NCI-H524 treated with DMSO at 0.1 percent for 48 hours (cell line): Measurements from ENCODE around the gene MBNL2.
A peak's percentile ranks its signal among the peaks of the same experiment; 100 is the strongest.
"Not testable (repeated sequence)": the region's sequence is repeated elsewhere in the genome, so short reads cannot be mapped to it uniquely, and the experiment has no call there.

Experiments
- DNase-seq: peaks from one replicate; lab custom pipeline; 2025; lab: John Stamatoyannopoulos, UW

The MBNL2 gene

DNA sequence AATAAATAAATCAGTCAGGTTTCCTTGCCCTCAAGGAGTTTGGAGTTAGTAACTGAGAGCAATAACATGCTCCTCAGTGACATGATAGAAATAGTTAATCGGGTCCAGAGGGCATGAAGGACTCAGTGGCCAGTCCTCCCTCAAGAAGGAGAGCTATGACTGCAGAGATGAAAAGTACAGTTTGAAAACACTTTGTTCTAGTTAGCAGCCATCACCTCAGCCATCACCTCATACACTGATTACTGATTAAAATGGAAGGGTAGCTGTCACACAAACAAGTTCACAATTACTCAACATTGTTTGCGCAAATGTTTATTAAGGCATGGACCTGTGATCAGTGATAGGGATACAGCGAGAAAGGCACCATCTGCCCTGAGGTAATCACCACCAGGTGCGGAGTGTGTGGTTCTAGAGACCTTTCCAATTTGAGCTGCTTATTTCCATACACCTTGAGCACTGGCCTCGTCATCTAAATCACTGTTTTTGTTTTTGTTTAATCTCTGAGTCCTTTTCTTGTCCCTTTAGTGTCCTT, 126.5 kb downstream of the MBNL2 start:
- no peak for DNase-seq

DNA sequence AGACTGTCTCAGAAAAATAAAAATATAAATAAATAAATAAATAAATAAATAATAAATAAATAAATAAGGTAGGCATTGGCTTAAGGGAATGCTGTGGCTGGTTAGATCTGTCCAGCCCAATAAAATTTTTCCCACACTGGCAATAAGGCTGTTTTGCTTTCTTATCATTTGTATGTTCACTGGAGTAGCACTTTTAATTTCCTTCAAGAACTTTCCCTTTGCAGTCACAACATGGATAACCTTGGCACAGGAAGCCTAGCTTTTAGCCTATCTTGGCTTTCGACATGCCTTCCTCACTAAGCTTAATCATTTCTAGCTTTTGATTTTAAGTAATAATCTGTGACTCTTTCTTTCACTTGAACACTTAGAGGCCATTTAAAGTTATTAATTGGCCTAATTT, 129.9 kb downstream of the MBNL2 start:
- not testable (repeated sequence) for DNase-seq

DNA sequence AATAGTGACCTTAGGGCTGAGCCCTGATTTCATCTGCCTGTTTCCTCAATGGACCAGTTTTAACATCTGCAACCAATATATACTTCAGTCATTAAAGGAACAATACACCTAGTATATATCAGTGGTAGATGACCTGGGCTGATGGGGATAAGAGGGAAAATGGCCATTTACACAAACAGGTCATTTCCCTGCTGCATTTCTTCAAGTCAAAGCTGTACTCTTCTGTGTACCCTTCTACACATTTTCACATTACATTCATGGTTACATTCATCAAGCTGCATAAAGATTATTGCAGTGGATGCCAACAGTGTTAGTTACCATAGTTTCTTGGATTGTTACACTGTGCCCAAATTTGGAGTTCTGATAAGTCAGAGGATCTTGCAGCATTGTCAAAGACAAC, 130.7 kb downstream of the MBNL2 start:
- no peak for DNase-seq

DNA sequence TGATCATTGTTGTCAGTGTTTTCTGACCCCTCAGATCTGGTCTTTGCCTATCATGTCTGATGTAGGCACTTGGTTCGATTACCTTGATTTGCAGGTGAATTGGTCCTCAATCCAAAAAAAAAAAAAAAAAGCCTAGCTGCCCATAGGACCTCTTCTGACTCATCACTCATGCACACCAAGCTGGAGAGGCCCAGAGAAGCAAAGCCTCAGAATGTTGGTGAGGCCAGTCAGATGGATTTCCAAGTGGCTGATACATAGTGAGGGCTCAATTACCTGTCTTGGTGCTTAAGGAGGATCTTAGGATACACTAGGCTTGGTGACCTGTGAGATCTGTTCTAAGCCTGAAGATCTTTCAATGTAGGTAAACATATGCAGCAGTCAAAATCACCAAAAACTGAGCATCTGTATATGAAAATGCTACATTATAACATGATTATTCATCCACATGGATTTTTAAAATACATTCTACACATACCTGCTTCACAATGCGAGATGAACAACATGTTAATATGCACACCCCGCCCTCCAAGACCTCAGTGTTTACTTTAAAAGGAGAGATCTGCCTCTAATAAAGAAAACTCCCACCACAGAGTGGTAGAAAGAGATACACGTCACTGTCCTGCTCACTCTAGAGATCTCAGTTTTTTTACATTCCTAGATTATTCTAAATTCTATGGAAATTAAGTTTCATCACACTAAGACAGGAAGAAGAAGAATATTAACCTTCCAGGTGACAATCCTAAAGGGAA, 132.0 kb downstream of the MBNL2 start:
- DNase-seq, result no peak

DNA sequence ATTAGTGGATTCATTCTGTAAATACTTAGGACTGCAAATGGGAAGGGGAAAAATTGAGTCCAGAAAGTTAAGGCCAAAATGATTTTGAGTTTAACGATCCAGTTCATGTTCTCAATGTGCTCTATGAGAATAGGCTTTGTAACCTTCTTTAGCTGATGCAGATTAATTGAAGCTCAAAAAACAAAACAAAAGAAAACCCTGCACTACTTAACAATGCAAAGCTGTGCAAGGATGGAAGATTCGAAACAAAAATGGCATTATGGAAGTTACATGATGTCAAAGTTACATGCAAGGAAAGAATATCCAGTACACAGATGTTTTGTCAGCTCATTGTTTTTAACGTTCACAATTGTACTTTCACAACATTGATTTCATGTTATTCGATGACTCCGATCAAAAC, 132.7 kb downstream of the MBNL2 start:
- no peak for DNase-seq

DNA sequence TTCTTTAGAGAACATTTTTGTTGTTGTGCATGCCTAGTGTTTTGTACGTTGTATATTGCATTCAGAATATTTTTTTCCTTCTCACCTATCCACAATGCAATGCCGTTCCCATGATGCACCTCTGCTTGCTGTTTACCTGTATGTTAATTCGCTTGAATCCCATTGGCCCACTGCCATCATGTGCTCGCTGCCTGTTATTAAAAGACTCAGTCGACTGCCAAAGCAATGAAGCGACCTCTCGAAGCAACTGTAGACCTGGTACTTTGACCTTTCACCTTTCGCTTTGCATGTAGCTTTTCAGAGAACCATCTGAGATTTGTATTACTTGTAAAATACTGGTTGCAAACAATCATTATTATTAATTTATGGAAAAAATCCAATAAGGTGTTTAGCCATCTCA, 134.5 kb downstream of the MBNL2 start:
- no peak for DNase-seq

- peak; percentile 19 for DNase-seq
Measured at GRCh38 chr13:97359181-97360057, 137.3 kb downstream of the MBNL2 start.

- DNase-seq, result no peak
Measured at GRCh38 chr13:97360610-97361009, 138.5 kb downstream of the MBNL2 start.

DNA sequence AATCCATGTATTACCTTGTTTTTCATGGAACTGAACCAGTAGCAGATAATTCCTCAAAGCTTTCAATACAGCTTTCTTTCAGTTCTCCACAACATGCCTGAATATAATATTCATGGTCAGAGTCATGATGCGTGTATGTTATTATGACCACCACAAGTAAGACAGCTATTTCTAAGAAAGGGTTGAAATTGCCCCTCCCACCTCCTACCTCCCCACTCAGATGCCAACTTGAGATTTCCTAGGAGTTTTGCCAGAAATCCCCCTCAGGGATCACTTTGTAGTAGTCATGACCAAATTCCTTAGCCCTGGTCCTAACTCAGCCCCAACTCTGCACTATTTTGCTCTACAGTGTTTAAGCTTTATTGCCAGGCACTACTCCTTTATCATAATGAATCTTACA, 141.9 kb downstream of the MBNL2 start:
- DNase-seq, result no peak

- DNase-seq, result no peak
Measured at GRCh38 chr13:97364827-97365226, 142.7 kb downstream of the MBNL2 start.

DNA sequence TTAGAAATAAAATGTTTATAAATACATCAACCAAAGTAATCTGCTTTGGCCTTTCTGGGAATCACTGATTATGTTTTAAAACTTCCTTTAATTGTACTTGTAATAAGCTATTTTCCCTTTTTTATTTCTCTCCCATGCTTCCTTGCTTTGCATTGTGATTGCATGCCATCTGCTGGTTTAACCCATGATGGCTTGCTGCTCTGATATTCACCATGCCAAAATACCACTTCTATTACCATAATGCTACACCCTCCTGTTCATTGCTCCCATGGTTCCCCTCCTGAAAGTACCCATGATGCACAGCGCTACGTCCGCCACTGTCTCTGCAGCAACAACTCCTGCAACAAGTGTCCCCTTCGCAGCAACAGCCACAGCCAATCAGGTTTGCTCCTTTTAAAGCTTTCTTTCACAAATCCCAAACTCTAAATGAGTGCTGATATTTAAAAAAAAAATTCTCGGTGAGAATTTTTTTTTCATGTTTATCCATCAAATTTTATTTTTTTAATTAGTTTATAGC, 144.1 kb downstream of the MBNL2 start:
- no peak for DNase-seq

GRCh38 chr13:97367016-97367822, 145.1 kb downstream of the MBNL2 start:
- no peak for DNase-seq

DNA sequence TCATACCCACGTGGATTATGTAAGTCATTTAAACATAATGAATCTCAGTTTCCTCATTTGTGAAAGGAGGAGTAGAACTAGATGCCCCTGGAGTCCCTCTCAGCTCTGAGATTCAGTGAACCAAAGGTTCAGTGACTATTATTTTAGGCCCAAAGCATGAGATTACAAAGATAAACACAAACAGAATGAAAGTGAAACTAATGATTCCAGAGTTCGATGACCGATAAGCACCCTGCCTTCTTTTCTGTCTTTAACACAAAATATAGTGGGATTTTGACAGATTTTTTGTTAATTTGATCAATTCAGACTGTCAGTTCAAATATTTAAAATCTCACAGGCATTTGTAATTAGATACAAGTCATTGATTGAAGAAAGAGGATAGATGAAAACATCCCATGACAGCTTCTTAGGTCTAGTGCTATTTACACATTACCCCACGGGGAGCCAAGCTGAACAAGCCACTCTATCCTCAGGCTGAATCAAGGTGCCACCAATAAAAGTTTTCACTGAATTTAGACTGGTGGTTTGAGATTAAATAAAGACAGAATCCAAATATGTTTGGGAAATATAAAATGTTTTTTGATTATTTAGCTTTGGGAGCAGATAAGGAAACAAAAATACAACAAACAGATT, 147.2 kb downstream of the MBNL2 start:
- DNase-seq, result no peak

DNA sequence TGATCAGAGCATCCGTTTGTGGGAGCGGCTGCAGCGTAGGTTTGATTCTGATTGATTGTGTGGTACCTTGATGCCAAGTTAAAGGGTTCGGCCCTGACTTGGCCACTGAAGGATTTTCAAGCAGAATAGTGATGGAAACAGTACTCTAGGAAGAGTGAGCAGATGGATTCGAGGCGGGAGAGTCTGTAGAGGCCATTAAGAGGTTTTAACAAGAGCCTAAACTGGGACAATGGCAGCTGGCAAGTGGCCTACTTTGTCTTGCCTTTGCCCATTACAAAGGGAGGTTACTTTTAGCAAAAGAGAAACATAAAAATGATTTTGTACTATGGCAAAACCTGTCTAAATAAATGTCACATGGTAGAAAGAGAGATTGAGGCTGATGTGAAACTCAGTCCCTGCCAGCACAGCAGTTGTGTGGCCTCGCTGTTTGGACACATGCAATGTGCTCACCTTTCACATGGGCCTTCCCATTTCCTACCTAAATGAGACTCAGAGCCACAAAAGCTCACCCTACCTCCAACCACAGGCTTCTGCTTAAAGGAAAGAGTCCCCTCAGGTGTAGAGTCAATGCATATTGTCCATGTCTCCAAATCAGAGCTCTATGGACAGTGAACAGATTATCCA, 149.5 kb downstream of the MBNL2 start:
- DNase-seq, result peak; percentile 76

GRCh38 chr13:97372936-97373335, 150.8 kb downstream of the MBNL2 start:
- peak; percentile 45 for DNase-seq

- no peak for DNase-seq
Measured at GRCh38 chr13:97373787-97374186, 151.7 kb downstream of the MBNL2 start.

- DNase-seq, result no peak
Measured at GRCh38 chr13:97376981-97377380, 154.8 kb downstream of the MBNL2 start.

GRCh38 chr13:97379386-97379785, 157.3 kb downstream of the MBNL2 start:
- DNase-seq, result no peak

DNA sequence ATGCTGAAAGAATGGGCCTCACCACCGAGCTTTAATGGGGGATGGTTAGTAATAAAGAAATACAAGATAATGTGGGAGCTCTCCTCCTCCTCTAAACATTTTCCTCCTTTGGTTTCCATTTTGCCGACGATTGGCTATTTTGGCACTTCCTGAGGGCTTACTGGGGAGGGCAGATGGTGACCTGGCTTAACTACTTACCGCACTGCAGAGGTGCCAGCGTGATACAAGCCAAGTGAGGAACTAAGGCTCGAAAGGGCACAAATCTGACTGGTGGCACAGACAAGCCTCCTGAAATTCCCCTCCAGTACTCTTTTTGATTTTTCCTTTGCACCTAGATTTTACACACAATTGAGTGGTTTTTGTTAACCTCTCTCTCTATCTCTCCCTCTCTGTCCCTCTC, 158.6 kb downstream of the MBNL2 start:
- DNase-seq, result no peak

DNA sequence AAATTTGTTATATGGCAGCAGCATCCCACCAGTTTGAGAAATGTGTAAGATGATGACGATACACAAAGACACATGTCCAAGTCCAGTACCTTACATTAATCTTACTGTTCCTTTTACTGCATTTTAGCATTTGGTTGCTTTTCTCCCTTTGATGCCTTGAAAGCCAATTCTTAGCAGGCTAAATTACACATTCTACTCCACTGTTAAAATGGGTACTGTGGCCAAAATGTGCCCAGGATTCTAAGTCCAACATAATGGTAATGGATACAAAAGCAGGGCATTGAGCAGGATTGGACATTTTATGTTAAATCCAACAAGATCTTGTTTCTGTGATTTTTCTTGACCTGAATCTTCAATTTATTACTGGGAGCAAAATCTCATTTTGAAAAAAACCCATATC, 159.1 kb downstream of the MBNL2 start:
- no peak for DNase-seq

GRCh38 chr13:97382276-97382675, 160.1 kb downstream of the MBNL2 start:
- DNase-seq, result no peak
